VCaP (cell line): ENCODE data around the gene PTPN22.

Experiments used
- H3K27ac ChIP-seq: fragments of 450-650 bp; 2 replicates; pipeline ENCODE4 v1.5.1; 2017
- TF ChIP-seq, protein P1 (sequence below): fragments of 450-650 bp; conservative IDR thresholded peaks from 2 replicates; pipeline ENCODE4 v1.5.1; 2017; ENCODE audit warnings: mild to moderate bottlenecking, moderate library complexity

Gene PTPN22

DNA sequence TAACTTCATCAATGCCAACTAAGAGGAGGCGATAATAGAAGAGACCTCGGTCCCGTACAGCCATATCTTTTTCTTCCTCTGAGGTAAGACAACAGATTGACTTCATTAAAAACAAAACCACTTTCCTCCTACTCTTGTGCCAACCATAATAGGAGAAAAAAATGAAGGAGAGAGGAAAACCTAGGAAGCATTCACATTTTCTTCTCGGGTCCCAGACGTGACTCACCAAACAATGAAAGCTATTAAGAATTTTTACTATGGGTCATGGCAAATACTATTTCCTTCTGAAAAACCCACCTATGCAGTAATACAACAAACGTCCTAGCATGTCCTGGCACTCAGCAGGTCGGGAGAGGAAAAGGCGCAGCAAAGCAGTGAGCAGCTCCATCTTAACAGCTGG, 24.4 kb upstream of the PTPN22 start:
- TF ChIP-seq, protein P1, sequence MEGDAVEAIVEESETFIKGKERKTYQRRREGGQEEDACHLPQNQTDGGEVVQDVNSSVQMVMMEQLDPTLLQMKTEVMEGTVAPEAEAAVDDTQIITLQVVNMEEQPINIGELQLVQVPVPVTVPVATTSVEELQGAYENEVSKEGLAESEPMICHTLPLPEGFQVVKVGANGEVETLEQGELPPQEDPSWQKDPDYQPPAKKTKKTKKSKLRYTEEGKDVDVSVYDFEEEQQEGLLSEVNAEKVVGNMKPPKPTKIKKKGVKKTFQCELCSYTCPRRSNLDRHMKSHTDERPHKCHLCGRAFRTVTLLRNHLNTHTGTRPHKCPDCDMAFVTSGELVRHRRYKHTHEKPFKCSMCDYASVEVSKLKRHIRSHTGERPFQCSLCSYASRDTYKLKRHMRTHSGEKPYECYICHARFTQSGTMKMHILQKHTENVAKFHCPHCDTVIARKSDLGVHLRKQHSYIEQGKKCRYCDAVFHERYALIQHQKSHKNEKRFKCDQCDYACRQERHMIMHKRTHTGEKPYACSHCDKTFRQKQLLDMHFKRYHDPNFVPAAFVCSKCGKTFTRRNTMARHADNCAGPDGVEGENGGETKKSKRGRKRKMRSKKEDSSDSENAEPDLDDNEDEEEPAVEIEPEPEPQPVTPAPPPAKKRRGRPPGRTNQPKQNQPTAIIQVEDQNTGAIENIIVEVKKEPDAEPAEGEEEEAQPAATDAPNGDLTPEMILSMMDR: no peak

DNA sequence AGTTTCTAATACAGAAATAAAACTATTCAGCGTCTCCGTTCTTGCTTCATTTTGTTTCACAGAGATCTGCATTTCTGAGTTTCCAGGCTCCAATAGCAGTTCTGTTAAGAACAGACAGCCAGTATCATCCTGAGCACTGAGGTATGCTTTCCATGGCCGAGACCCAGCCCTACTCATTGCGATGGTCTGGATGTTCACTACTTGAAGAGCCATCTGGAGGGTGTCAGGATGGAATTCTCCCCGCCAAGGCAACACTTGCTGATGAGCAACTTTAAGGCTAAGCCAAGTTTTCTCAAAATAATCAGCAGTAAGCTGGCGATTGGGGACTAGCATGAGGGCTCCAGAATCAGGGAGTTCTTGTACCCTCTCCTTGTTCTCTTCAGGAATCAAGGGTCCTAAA, 23.6 kb upstream of the PTPN22 start:
- H3K27ac ChIP-seq: no peak overlapping the region
- TF ChIP-seq, protein P1: no peak

More for the DNA sequence above, 24.4 kb upstream of the PTPN22 start:
- H3K27ac ChIP-seq: no peak overlapping the region

DNA sequence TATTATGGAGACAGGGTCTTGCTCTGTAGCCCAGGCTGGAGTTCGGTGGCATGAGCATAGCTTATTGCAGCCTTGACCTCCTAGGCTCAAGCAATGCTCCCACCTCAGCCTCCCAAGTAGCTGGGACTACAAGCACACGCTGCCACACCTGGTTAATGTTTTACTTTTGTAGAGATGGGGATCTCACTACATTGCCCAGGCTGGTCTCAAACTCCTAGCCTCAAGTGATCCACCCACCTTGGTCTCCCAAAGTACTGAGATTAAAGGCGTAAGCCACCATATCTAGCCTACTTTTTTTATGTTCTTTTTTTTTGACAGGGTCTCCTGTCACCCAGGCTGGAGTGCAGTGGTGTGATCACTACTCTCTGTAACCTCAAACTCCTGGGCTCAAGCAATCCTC, 21.8 kb upstream of the PTPN22 start:
- H3K27ac ChIP-seq: no peak overlapping the region
- TF ChIP-seq, protein P1: no peak

DNA sequence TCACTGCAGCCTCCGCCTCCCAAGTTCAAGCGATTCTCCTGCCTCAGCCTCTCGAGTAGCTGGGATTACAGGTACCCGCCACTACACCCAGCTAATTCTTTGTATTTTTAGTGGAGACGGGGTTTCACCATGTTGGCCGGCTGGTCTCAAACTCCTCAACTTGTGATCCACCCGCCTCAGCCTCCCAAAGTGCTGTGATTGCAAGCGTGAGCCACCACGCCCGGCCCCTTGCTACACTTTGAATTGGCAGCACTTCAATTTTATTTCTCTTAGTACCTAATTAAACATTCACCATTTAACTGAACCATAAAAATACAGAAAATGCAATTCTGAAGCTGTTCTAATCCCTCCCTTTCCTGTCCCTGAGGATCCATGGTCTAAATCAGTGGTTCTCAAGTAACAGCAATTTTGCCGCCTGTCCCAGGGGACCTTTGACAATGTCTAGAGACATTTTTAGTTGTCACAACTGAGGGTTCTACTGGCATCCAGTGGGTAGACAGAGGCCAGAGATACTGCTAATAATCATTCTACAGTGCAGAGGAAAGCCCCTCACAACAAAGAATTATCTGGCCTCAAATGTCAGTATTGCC, 20.2 kb upstream of the PTPN22 start:
- H3K27ac ChIP-seq: no peak overlapping the region
- TF ChIP-seq, protein P1: no peak

DNA sequence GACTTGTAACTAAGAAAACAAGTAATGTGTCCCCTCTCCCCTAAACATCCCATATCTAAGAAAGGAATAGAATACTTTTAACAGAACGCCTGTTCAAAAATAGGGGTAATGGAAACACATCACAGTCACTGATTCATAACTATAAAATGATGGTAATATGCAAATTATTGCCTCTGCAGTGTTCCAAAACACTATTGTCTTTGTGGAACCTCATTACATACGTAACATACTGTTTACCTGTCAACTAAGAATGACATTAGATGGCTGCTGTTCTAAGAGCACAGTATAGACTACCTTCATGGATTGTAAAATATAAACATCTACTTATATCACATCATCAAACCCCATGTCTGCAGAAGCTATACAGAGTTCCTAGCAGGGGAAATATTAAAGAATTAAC, 19.3 kb upstream of the PTPN22 start:
- no peak overlapping the region for H3K27ac ChIP-seq
- TF ChIP-seq, protein P1: no peak

DNA sequence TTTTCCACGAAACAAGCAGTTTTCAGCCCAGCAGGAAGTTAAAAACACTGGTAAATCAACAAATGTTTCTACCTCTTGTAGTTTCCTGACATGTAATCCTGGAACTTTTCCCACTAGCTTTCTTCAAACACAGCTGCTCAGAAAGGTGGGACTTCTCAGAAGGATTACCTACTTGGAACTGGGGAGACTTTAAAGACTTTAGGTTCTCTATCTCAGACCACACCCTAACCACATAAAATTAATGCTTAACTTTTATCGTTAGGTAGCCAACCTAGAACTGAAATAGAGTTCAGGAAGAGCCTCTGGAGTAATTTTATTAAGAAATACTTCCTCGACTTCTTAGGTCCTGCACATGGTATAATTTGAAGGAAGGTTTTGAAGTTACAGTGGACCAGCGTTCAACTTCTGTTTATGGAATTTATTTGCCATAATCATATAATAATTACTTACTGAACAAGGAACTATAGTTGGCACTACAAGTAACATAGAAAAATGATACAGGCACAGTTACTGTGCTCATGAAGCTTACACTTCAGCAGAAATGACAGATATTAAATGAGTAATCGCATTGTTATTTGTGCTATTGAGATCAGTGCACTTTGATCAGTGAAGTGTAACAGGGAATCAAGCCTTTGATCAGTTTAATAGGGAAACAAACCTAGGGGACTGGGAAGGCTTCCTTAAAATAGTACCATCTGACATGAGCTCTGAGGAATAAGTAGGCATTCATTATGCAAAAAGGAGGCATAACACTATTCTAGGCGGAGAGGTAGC, 16.1 kb upstream of the PTPN22 start, which contains the start of gene BCL2L15:
BCL2L15 (minus strand) TSS at position 180 of the 774 bp plus-strand sequence. CDS start 206 bp downstream, outside the sequence.
- H3K27ac ChIP-seq: no peak within 1 kb of the TSS
- TF ChIP-seq, protein P1: no peak

DNA sequence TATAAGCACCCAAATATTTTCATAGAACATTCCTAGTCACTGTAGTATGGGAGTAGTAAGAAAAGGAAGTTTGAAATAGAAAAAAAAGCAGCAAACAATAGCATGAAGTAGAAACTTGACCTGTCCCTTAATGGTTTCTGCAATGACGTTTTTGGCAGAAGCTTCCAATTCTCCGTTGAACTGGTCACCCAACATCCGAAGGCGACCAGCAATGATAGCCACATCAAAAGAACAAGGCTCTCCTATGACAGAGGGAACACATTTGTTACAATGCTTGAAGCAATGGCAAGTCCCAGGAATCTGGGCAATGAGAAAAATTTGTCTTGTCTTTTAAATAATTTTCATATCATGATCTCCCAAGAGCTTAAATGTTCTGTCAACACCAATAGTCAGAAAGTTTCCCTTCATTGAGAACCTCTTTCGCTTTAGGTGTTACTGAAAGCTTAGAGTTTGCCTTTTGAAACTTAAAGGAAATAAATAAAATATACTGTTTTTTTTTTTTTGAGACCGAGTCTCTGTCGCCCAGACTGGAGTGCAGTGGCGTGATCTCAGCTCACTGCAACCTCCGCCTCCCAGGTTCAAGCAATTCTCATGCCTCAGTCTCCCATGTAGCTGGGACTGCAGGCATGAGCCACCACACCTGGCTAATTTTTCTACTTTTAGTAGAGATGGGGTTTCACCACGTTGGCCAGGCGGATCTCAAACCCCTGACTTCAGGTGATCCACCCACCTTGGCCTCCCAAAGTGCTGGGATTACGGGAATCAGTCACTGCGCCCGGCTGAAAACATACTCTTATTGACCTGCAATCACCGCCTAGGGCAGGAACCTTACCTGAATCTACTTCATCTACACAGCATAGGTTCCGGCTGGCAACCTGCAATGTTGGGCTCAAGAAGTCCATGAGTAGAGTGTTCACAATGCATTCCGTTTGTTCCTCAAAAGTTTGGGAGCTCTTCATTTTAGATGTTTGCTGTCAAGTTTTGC, 15.2 kb upstream of the PTPN22 start:
- no peak overlapping the region for H3K27ac ChIP-seq
- TF ChIP-seq, protein P1: no peak
